PC-3 (cell line): ENCODE measurements around the gene HNRNPLL.

Experiments
- EZH2 ChIP-seq: fragments of 300-600 bp; sonication (generic); IDR thresholded peaks from one replicate; pipeline ENCODE4 v1.6.1; 2017; ENCODE audit warnings: antibody characterized with exemption, mild to moderate bottlenecking, low read length; ENCODE audit not compliant: unreplicated experiment
- TF ChIP-seq, protein P1 (sequence below): fragments of 300-600 bp; sonication (generic); conservative IDR thresholded peaks from 2 replicates; pipeline ENCODE4 v1.5.1; 2017; ENCODE audit warnings: antibody characterized with exemption, low read depth, mild to moderate bottlenecking, low read length

DNA sequence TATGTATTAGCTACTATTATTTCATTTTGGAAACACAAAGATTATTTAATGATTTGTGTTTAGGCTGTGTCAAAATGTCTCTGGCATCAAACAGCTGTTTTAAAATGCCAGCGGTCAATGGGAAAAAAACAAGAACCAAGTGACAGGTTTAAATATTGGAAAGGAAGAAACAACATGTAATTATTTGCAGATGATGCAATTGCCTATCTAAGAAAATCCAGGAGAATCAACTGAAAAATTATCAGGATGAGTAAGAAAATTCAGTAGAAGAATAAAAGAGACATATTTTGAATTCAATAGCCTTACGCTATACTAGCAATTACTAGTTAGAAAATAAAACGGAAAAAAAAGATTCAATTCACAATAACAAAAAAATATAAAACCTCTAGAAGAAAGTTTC, 51.6 kb downstream of the HNRNPLL start:
- TF ChIP-seq, protein P1, sequence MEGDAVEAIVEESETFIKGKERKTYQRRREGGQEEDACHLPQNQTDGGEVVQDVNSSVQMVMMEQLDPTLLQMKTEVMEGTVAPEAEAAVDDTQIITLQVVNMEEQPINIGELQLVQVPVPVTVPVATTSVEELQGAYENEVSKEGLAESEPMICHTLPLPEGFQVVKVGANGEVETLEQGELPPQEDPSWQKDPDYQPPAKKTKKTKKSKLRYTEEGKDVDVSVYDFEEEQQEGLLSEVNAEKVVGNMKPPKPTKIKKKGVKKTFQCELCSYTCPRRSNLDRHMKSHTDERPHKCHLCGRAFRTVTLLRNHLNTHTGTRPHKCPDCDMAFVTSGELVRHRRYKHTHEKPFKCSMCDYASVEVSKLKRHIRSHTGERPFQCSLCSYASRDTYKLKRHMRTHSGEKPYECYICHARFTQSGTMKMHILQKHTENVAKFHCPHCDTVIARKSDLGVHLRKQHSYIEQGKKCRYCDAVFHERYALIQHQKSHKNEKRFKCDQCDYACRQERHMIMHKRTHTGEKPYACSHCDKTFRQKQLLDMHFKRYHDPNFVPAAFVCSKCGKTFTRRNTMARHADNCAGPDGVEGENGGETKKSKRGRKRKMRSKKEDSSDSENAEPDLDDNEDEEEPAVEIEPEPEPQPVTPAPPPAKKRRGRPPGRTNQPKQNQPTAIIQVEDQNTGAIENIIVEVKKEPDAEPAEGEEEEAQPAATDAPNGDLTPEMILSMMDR = no peak
- TF ChIP-seq EZH2 = no peak
